Measurements from ENCODE around the gene CAV3.

DNA sequence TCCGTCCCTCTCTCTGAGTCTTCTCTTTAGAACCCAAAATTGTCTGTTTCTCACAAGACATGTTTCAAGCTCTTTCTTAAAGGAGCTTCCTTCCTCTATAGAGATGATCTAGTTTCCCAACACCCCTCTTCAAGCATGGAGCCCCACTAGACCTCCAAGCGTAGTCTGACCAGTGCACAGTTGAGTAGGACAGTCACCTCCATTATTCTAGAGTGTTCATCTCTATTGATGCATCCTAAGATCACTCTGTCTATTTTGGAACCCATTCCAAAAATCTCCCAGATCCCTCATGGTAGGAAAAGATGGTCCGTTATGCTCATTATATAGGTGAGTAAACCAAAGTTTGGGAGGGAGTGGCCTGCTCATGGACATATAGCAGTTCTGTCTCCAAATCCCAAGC lies 4.1 kb upstream of the CAV3 start:
- TF ChIP-seq POLR2A (IDR thresholded peaks at IDR 0.05; ENCODE audit: low read length) (no peak), GATA1 (IDR thresholded peaks at IDR 0.05; ENCODE audit: low read depth, low read length) (no peak)

Measured in erythroblast (primary cell).